Measurements from ENCODE around the gene C10orf53. TPM values are rescaled to one million over a fixed set of nuclear protein-coding genes. Genes with fewer than 3 reads are reported as not detected.

Gene C10orf53
- polyA plus RNA-seq, 1 of the 3 experiments (the other 2 are of a cell fraction) = not detected

GRCh38 chr10:49700997-49701396 is 21.5 kb downstream of the C10orf53 start:
- WGBS (ENCODE audit: low lambda C conversion rate) = 31% methylated on average over 3 of the region's 3 CpGs
- Histone ChIP-seq H3F3A (replicated peaks; ENCODE audit: insufficient read depth) (no peaks in the 10 kb centered on the region), H2AFZ (ENCODE audit: low read depth) (no peak overlapping the region), H3K9me3 (no peaks in the 10 kb centered on the region), H3K4me1 (ENCODE audit: control insufficient read depth in 1 of 2, insufficient read depth in 2 of 2, low read depth in 1 of 2, low read length in 1 of 2) (no peaks in the 10 kb centered on the region), H3K36me3 (replicated peaks in 1 of 2; ENCODE audit: control insufficient read depth in 1 of 2, insufficient read depth in 2 of 2, low read length in 1 of 2) (no peaks in the 10 kb centered on the region), H3K4me3 (ENCODE audit: low read depth in 2 of 2, low read length in 1 of 2) (no peak overlapping the region), H3K9ac (no peak overlapping the region), H3K27me3 (ENCODE audit: insufficient read depth) (no peaks in the 10 kb centered on the region; the same call in 1 of the 2 replicates), H3K79me2 (ENCODE audit: insufficient read depth) (no peaks in the 10 kb centered on the region), H3K9me2 (no peaks in the 10 kb centered on the region), H3K4me2 (no peak overlapping the region), H3K27ac (ENCODE audit: low read depth in 2 of 2, low read length in 1 of 2) (no peak overlapping the region), H4K20me1 (ENCODE audit: insufficient read depth) (no peaks in the 10 kb centered on the region)
- CTCF ChIA-PET = no interaction called here
- POLR2A ChIA-PET = no interaction called here
- TF ChIP-seq MEF2A (IDR thresholded peaks at IDR 0.05; ENCODE audit: borderline replicate concordance, low read depth) (no peak), SMC3 (IDR thresholded peaks at IDR 0.05; ENCODE audit: low read depth, low read length) (no peak), CTCF (IDR thresholded peaks at IDR 0.05) (no peak), TCF12 (IDR thresholded peaks at IDR 0.05) (no peak), REST (IDR thresholded peaks at IDR 0.05; ENCODE audit: low read depth, low read length) (no peak), YY1 (IDR thresholded peaks at IDR 0.05; ENCODE audit: low read depth) (no peak), RFX5 (IDR thresholded peaks at IDR 0.05; ENCODE audit: low read length) (no peak), MAX (IDR thresholded peaks at IDR 0.05; ENCODE audit: low read depth) (no peak), IRF3 (IDR thresholded peaks at IDR 0.05; ENCODE audit: low read depth, low read length) (no peak), NFIC (IDR thresholded peaks at IDR 0.05; ENCODE audit: borderline replicate concordance) (no peak), SIN3A (IDR thresholded peaks at IDR 0.05; ENCODE audit: borderline replicate concordance, low read depth, low read length) (no peak), EP300 (IDR thresholded peaks at IDR 0.05; ENCODE audit: borderline replicate concordance in 1 of 2, low read depth in 1 of 2, low read length in 1 of 2) (no peak), USF2 (IDR thresholded peaks at IDR 0.05; ENCODE audit: borderline replicate concordance, low read depth, low read length) (no peak), FOXJ3 (CRISPR knock-in tag; IDR thresholded peaks at IDR 0.05) (no peak), RXRA (IDR thresholded peaks at IDR 0.05; ENCODE audit: borderline replicate concordance, low read depth) (no peak), TEAD4 (IDR thresholded peaks at IDR 0.05; ENCODE audit: borderline replicate concordance, insufficient read depth) (no peak), GATA2 (CRISPR knock-in tag; IDR thresholded peaks at IDR 0.05) (no peak), FOXM1 (IDR thresholded peaks at IDR 0.05; ENCODE audit: low read depth) (no peak)
- no peak for DNase-seq
